ENCODE measurements around the gene CACUL1. TPM values are rescaled to one million over a fixed set of nuclear protein-coding genes. Genes with fewer than 3 reads are reported as not detected.
"Not testable (repeated sequence)": the region's sequence is repeated elsewhere in the genome, so short reads cannot be mapped to it uniquely, and the experiment has no call there.

Gene CACUL1
- total RNA-seq, result 10 to 100 TPM; 26.1 to 29.8 TPM

DNA sequence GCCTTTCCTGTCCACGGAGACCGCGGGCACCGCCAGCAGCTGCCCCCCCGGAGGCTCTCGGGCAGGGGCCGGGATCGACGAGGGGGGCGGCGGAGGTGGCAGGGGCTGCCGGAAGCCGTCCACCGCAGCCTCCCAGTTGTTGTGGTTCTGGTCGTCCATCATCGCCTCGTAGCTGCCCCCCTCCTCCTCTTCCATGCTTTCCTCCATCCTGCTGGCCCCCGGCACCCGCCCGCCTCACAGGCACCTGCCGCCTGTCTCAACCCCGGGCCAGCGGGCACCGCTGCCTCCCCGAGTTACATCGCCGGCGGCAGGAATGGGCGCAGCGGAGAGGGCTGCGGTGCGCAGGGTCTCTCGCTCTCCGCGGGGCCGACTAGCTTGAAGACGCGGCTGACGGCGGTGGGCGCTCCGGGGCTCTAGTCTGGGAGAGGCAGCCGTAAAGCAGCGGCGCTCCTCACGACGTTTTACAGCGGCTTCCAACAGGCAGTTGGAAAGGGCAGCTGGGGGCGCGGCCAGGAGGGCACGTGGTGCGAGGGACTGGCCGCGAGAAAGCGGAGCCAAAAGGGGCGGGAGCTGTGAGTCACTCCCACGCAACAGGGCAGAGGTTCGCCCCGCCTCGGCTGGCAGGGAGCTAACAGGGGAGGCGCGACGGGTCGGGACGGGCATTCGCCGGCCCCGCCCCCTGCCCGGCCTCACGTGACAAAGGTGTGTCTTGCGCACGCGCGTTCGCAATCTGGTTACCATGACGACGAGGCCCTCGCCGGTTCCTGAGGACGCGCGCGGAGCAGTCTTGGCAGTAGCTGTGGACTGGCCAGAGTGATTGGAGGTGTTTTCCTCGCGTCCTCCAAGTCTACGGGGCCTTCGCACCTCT is at the start of gene CACUL1:
TSS of gene CACUL1 (minus strand) at position 415 of the 868 bp plus-strand sequence. CDS start at position 207, 208 bp downstream.
- H3K36me3 Mint-ChIP-seq (ENCODE audit: insufficient read depth in 2 of 2), result peaks cover 0 to 2% of the 10 kb centered on the region in 2 donors
- H3K4me3 Mint-ChIP-seq, result peak within 1 kb of the TSS; percentile 85 to 96
- DNase-seq (peak; percentile 99 to 100), ATAC-seq (replicated peaks in 1 of 2) (peak; percentile 97)
- peaks cover 6% of the 10 kb centered on the region for H3K27me3 Mint-ChIP-seq (ENCODE audit: low read depth)
- peaks cover 27% of the 10 kb centered on the region for H3K4me1 Mint-ChIP-seq (ENCODE audit: low read depth)
- H3K27ac Mint-ChIP-seq, result peak within 1 kb of the TSS; percentile 88
- H3K9me3 Mint-ChIP-seq, result no peaks in the 10 kb centered on the region

DNA sequence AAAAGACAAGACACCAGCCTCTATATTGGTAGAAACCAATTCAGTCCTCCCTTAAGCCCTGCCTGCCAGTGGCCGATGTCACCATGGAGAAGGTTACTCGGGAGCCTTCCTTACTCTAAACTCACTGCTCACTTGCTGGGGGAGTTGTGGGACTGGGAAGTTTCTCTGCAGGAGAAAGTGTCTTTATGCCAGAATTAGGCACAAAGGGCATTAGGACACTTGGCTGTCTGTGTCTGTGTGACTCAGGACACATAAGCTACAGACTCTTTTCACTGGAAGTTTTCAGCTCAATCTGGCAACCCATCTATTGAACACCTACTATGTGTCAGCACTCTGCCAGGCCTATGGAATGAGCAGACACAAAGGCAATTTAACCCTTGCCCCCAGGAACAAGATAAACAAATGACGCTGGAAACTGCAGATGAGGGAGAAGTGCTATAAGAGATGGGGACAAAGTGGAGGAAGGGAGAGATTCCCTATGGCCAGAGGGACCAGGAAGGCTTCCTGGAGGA is 49.5 kb upstream of the CACUL1 start:
- ATAC-seq (replicated peaks in 1 of 2), result no peak
- Mint-ChIP-seq H3K27ac (no peak overlapping the region), H3K4me1 (ENCODE audit: low read depth) (peaks cover 7% of the 10 kb centered on the region), H3K9me3 (no peaks in the 10 kb centered on the region), H3K4me3 (no peak overlapping the region), H3K36me3 (ENCODE audit: insufficient read depth in 2 of 2) (no peaks in the 10 kb centered on the region), H3K27me3 (ENCODE audit: low read depth) (peaks cover 10% of the 10 kb centered on the region)
- no peak for DNase-seq

DNA sequence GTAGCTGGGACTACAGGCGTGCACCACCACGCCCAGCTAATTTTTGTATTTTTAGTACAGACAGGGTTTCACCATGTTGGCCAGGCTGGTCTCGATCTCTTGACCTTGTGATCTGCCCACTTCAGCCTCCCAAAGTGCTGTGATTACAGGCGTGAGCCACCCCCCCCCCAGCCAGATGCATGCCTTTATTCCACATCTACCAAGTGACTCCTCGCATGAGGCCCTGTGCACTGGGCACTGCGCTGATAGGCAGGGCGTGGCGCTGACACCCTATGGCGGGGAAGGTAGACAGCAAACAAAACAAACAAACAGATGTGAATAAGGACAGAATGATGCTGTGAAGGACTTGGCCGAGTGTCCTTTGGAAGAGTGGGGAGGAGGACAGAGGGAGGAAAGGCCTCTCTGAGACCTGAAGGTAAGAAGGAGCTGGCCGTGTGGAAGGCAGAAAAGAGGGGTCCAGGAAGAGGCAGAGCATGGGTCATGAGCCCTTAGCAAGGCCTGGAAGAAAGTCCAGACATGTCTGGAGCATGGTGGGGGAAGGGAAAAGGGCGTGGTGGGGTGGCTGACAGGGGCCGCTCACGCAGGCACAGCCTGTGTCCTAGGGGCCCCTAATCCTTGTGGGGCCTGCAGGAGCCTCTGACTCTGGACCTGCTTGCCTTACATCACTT is 47.5 kb upstream of the CACUL1 start:
- H3K36me3 Mint-ChIP-seq (ENCODE audit: insufficient read depth in 2 of 2), result no peaks in the 10 kb centered on the region
- H3K4me1 Mint-ChIP-seq (ENCODE audit: low read depth), result peaks cover 7% of the 10 kb centered on the region
- no peak overlapping the region for H3K4me3 Mint-ChIP-seq
- no peak for DNase-seq
- ATAC-seq (replicated peaks in 1 of 2), result no peak
- no peaks in the 10 kb centered on the region for H3K9me3 Mint-ChIP-seq
- peaks cover 26% of the 10 kb centered on the region for H3K27me3 Mint-ChIP-seq (ENCODE audit: low read depth)
- H3K27ac Mint-ChIP-seq, result no peak overlapping the region

DNA sequence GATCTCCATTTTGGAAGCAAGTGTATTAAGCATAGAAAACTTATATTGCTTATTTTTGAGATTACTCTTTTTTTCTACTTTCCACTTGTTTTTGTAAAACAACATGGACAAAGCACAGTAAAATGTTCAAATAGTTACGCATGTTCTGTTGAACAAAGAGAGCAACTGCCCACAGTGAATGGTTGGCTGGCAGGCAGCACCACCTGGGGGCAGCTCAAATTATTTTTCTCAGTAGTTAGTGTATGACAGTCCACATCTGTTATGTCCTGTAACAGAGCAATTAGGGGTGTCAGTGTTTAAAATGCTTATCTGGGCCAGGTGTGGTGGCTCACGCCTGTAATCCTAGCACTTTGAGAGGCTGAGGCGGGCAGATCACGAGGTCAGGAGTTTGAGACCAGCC is 46.1 kb upstream of the CACUL1 start:
- H3K36me3 Mint-ChIP-seq (ENCODE audit: insufficient read depth in 2 of 2), result no peaks in the 10 kb centered on the region
- H3K4me1 Mint-ChIP-seq (ENCODE audit: low read depth), result peaks cover 7% of the 10 kb centered on the region
- no peak for ATAC-seq (replicated peaks in 1 of 2)
- no peak overlapping the region for H3K27ac Mint-ChIP-seq
- peaks cover 38% of the 10 kb centered on the region for H3K27me3 Mint-ChIP-seq (ENCODE audit: low read depth)
- peaks cover 0 to 2% of the 10 kb centered on the region in 2 donors for H3K9me3 Mint-ChIP-seq
- DNase-seq, result no peak
- no peak overlapping the region for H3K4me3 Mint-ChIP-seq

DNA sequence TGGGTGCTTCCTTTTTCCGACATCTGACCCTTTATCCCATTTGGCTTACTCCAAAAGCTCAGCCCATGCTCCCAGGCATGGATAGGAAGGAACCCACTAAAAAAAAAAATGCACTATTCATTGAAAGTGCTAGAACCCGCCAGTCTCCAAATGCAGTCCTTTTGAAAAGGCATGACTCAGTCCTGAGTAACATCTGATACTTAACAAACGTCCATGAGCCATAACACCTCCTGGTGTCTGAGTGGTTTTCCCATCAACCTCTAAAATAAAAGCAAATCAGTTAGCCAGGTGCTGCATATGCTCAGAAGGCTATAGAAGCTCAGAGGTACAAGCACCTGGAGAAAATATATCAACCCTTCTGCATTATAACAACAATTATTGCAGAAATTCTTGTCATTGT is 45.0 kb upstream of the CACUL1 start:
- no peak for DNase-seq
- Mint-ChIP-seq H3K27me3 (ENCODE audit: low read depth) (peaks cover 39% of the 10 kb centered on the region), H3K4me3 (no peak overlapping the region), H3K27ac (no peak overlapping the region), H3K36me3 (ENCODE audit: insufficient read depth in 2 of 2) (no peaks in the 10 kb centered on the region), H3K4me1 (ENCODE audit: low read depth) (peaks cover 7% of the 10 kb centered on the region), H3K9me3 (peaks cover 0 to 2% of the 10 kb centered on the region in 2 donors)
- peak in 1 of 2 donors; percentile 33 for ATAC-seq (replicated peaks in 1 of 2)

DNA sequence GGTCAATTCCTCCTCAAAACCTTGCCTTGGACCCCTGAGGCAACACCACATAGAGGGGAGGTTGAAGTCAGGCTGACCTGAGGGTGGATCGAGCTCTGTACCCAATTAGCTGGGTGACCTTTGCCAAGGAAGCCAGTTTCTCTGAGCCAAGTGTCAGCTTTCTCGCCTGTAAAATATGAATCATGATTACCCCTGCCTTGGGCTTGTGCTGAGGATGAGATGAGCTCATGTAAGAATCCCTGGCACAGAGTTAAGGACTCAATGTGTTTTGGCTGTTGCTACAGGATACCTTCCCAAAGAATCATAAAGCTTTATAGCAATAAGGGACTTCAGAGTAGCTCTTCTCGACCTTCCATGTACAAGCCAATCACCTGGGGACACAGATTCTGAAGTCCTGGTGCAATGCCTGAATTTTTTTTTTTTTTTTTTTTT is 43.5 kb upstream of the CACUL1 start:
- ATAC-seq (replicated peaks in 1 of 2) (no peak), DNase-seq (no peak)
- Mint-ChIP-seq H3K27ac (no peak overlapping the region), H3K27me3 (ENCODE audit: low read depth) (peaks cover 39% of the 10 kb centered on the region), H3K36me3 (ENCODE audit: insufficient read depth in 2 of 2) (no peaks in the 10 kb centered on the region), H3K4me1 (ENCODE audit: low read depth) (peaks cover 7% of the 10 kb centered on the region), H3K4me3 (no peak overlapping the region), H3K9me3 (peaks cover 0 to 2% of the 10 kb centered on the region in 2 donors)

DNA sequence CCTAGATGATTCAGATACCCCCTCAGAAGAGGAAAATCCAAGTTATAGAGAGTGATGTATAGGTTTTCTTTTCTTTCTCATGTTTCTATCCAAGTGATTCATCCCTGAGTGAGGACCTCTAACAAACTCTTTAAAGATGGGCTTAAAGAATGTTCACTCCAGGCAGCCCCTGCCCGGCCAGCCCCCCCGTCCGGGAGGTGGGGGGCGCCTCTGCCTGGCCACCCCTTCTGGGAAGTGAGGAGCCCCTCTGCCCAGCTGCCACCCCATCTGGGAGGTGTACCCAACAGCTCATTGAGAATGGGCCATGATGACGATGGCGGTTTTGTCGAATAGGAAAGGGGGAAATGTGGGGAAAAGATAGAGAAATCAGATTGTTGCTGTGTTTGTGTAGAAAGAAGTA is 40.2 kb upstream of the CACUL1 start:
- H3K36me3 Mint-ChIP-seq (ENCODE audit: insufficient read depth in 2 of 2); ATAC-seq (replicated peaks in 1 of 2); H3K9me3 Mint-ChIP-seq; H3K4me1 Mint-ChIP-seq (ENCODE audit: low read depth); H3K27ac Mint-ChIP-seq; H3K4me3 Mint-ChIP-seq; DNase-seq: not testable (repeated sequence)
- peaks cover 36% of the 10 kb centered on the region for H3K27me3 Mint-ChIP-seq (ENCODE audit: low read depth)

DNA sequence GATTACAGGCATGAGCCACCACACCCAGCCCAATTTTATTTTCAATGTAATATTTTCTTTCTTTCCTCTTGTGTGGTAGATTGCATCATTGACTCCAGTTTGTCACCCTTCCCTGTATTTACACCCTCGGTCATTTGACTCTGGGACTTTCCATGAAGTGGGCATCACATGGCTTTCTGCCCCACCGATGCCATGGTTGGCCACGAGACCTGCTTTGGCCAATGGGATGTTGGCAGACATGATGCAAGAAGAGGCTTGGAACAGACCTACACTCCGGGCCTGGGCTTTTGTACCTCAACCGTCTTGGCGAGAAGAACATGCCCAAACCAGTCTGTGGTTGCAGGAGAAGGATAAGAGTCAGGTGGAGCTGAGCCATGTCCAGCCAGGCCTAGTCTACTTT is 38.8 kb upstream of the CACUL1 start:
- DNase-seq (no peak), ATAC-seq (replicated peaks in 1 of 2) (no peak)
- Mint-ChIP-seq H3K36me3 (ENCODE audit: insufficient read depth in 2 of 2) (no peaks in the 10 kb centered on the region), H3K9me3 (peaks cover 0 to 2% of the 10 kb centered on the region in 2 donors), H3K27ac (no peak overlapping the region), H3K27me3 (ENCODE audit: low read depth) (peaks cover 21% of the 10 kb centered on the region), H3K4me3 (no peak overlapping the region), H3K4me1 (ENCODE audit: low read depth) (no peaks in the 10 kb centered on the region)

DNA sequence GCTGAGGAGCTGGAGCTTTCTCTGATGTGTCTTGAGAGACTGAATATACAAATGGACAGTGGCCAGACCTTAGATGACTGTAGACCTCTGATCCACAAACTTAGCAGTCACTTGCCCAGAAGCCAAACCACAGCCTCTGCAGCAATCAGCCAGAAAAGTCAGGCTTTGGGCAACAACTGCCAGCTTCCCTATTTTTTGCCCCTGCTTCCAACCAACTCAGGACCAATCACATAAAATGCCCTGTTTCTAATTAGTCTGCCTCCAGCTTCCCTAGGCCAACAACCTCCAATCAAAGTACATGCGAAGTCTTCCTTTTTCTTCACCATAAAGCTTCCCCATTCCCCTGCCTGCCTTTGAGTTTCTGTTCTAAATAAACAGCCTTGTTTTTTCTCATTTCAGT is 37.8 kb upstream of the CACUL1 start:
- Mint-ChIP-seq H3K27ac (no peak overlapping the region), H3K4me1 (ENCODE audit: low read depth) (no peaks in the 10 kb centered on the region), H3K9me3 (peaks cover 0 to 2% of the 10 kb centered on the region in 2 donors), H3K36me3 (ENCODE audit: insufficient read depth in 2 of 2) (no peaks in the 10 kb centered on the region), H3K4me3 (no peak overlapping the region), H3K27me3 (ENCODE audit: low read depth) (peaks cover 14% of the 10 kb centered on the region)
- DNase-seq (no peak), ATAC-seq (replicated peaks in 1 of 2) (no peak)

DNA sequence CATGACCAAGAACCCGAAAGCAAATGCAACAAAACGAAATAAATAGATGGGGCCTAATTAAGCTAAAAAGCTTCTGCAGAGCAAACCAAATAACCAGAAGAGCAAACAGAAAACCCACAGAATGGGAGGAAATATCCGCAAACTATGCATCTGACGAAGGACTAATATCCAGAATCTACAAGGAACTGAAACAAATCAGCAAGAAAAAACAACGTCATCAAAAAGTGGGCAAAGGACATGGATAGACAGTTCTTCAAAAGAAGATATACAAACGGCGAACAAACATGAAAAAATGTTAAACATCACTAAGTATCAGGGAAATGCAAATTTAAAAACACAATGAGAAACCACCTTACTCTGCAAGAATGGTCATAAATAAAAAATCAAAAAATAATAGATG is 35.3 kb upstream of the CACUL1 start:
- no peak overlapping the region for H3K27ac Mint-ChIP-seq
- H3K27me3 Mint-ChIP-seq (ENCODE audit: low read depth), result peaks cover 9% of the 10 kb centered on the region
- no peaks in the 10 kb centered on the region for H3K36me3 Mint-ChIP-seq (ENCODE audit: insufficient read depth in 2 of 2)
- H3K9me3 Mint-ChIP-seq, result no peaks in the 10 kb centered on the region
- H3K4me1 Mint-ChIP-seq (ENCODE audit: low read depth), result no peaks in the 10 kb centered on the region
- H3K4me3 Mint-ChIP-seq, result no peak overlapping the region
- ATAC-seq (replicated peaks in 1 of 2) (no peak), DNase-seq (no peak)

DNA sequence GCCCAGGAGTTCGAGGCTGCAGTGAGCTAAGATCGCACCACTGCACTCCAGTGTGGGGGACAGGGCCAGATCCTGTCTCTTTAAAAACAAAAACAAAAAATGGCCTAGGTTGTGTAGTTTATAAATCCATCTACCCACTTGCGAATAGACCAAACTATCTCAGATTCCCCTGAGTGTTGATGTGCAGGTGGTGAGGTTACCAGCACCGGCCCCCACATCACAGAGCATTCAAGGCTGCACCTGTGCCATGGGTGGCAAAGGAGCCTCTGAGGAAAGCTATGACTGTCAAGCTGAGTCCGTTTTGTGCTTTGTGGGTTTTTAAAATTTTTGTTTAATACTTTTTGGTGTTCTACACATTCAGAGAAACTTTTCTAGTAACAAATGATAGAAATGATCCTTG is 30.8 kb upstream of the CACUL1 start:
- Mint-ChIP-seq H3K27me3 (ENCODE audit: low read depth) (peaks cover 9% of the 10 kb centered on the region), H3K36me3 (ENCODE audit: insufficient read depth in 2 of 2) (no peaks in the 10 kb centered on the region), H3K27ac (no peak overlapping the region), H3K9me3 (no peaks in the 10 kb centered on the region), H3K4me3 (no peak overlapping the region), H3K4me1 (ENCODE audit: low read depth) (no peaks in the 10 kb centered on the region)
- ATAC-seq (replicated peaks in 1 of 2), result no peak
- no peak for DNase-seq

DNA sequence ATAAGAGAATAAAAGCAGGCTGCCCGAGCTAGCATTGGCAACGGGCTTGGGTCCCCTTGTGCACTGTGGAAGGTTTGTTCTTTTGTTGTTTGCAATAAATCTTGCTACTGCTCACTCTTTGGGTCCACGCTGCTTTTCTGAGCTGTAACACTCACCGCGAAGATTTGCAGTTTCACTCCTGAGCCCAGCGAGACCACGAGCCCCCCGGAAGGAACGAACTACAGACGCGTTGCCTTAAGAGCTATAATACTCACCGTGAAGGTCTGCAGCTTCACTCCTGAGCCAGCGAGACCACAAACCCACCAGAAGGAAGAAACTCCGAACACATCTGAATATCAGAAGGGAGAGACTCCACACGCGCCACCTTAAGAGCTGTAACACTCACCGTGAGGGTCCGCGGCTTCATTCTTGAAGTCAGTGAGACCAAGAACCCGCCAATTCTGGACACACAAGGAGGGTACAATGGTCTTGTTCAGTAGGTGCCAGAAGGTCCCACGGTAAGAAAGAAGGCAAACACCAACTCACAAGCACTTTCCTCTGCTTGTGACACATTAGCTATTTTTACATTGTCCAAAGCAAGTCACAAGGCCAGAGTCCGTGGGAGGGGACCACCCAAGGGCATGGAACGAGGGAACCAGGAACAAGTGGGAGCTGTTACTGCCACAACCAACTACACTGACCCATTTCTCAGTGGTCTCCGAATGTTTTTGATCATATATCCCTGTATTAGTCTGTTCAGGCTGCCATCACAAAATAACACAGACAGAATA is 29.2 kb upstream of the CACUL1 start:
- Mint-ChIP-seq H3K36me3 (ENCODE audit: insufficient read depth in 2 of 2) (no peaks in the 10 kb centered on the region), H3K4me3 (peak overlapping the region in 1 of 2 donors; percentile 29), H3K9me3 (no peaks in the 10 kb centered on the region), H3K27ac (no peak overlapping the region), H3K4me1 (ENCODE audit: low read depth) (no peaks in the 10 kb centered on the region), H3K27me3 (ENCODE audit: low read depth) (peaks cover 9% of the 10 kb centered on the region)
- ATAC-seq (replicated peaks in 1 of 2), result no peak
- no peak for DNase-seq

Data from activated T-cell treated with anti-CD3 and anti-CD28 coated beads, Interleukin-2, amount 50 U/mL, for 72 hours (primary cell).